ENCODE data around the gene CLDN22. TPM values are rescaled to one million over a fixed set of nuclear protein-coding genes. Genes with fewer than 3 reads are reported as not detected.

Gene CLDN22
- total and polyA plus RNA-seq, 2 of the 8 experiments (the other 6 are each of a cell fraction or from before 2014, with no cell fraction given): not detected

DNA sequence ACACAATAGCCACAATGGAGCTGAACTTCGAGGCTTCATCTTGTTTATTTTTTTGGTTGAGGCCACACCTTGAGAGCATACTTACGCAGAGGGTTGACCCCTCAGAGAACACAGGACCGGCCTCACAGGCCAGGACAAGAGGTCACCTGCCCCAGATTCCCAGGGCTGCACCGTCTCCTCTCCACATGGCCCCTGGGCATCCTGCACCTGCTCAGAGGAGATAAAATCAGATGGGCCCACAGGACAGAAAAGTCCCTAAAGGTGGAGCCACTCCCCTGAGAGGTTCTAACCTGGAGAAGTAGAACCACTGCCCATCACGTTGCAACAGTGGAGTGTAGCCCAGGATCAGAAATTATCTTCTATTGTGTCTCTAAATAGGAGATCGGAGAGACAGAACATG, 3.2 kb upstream of the CLDN22 start (continued):
- TF ChIP-seq, protein P1, sequence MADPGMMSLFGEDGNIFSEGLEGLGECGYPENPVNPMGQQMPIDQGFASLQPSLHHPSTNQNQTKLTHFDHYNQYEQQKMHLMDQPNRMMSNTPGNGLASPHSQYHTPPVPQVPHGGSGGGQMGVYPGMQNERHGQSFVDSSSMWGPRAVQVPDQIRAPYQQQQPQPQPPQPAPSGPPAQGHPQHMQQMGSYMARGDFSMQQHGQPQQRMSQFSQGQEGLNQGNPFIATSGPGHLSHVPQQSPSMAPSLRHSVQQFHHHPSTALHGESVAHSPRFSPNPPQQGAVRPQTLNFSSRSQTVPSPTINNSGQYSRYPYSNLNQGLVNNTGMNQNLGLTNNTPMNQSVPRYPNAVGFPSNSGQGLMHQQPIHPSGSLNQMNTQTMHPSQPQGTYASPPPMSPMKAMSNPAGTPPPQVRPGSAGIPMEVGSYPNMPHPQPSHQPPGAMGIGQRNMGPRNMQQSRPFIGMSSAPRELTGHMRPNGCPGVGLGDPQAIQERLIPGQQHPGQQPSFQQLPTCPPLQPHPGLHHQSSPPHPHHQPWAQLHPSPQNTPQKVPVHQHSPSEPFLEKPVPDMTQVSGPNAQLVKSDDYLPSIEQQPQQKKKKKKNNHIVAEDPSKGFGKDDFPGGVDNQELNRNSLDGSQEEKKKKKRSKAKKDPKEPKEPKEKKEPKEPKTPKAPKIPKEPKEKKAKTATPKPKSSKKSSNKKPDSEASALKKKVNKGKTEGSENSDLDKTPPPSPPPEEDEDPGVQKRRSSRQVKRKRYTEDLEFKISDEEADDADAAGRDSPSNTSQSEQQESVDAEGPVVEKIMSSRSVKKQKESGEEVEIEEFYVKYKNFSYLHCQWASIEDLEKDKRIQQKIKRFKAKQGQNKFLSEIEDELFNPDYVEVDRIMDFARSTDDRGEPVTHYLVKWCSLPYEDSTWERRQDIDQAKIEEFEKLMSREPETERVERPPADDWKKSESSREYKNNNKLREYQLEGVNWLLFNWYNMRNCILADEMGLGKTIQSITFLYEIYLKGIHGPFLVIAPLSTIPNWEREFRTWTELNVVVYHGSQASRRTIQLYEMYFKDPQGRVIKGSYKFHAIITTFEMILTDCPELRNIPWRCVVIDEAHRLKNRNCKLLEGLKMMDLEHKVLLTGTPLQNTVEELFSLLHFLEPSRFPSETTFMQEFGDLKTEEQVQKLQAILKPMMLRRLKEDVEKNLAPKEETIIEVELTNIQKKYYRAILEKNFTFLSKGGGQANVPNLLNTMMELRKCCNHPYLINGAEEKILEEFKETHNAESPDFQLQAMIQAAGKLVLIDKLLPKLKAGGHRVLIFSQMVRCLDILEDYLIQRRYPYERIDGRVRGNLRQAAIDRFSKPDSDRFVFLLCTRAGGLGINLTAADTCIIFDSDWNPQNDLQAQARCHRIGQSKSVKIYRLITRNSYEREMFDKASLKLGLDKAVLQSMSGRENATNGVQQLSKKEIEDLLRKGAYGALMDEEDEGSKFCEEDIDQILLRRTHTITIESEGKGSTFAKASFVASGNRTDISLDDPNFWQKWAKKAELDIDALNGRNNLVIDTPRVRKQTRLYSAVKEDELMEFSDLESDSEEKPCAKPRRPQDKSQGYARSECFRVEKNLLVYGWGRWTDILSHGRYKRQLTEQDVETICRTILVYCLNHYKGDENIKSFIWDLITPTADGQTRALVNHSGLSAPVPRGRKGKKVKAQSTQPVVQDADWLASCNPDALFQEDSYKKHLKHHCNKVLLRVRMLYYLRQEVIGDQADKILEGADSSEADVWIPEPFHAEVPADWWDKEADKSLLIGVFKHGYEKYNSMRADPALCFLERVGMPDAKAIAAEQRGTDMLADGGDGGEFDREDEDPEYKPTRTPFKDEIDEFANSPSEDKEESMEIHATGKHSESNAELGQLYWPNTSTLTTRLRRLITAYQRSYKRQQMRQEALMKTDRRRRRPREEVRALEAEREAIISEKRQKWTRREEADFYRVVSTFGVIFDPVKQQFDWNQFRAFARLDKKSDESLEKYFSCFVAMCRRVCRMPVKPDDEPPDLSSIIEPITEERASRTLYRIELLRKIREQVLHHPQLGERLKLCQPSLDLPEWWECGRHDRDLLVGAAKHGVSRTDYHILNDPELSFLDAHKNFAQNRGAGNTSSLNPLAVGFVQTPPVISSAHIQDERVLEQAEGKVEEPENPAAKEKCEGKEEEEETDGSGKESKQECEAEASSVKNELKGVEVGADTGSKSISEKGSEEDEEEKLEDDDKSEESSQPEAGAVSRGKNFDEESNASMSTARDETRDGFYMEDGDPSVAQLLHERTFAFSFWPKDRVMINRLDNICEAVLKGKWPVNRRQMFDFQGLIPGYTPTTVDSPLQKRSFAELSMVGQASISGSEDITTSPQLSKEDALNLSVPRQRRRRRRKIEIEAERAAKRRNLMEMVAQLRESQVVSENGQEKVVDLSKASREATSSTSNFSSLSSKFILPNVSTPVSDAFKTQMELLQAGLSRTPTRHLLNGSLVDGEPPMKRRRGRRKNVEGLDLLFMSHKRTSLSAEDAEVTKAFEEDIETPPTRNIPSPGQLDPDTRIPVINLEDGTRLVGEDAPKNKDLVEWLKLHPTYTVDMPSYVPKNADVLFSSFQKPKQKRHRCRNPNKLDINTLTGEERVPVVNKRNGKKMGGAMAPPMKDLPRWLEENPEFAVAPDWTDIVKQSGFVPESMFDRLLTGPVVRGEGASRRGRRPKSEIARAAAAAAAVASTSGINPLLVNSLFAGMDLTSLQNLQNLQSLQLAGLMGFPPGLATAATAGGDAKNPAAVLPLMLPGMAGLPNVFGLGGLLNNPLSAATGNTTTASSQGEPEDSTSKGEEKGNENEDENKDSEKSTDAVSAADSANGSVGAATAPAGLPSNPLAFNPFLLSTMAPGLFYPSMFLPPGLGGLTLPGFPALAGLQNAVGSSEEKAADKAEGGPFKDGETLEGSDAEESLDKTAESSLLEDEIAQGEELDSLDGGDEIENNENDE (IDR thresholded peaks at IDR 0.05; ENCODE audit: insufficient replicate concordance, low read length): no peak
- TF ChIP-seq BACH1 (IDR thresholded peaks at IDR 0.05; ENCODE audit: low read length) (no peak), NRF1 (IDR thresholded peaks at IDR 0.05; ENCODE audit: low read depth, low read length) (no peak), SAP30 (IDR thresholded peaks at IDR 0.05; ENCODE audit: insufficient read depth, insufficient replicate concordance, low read length) (no peak), RFX5 (IDR thresholded peaks at IDR 0.05; ENCODE audit: borderline replicate concordance, low read depth, low read length) (no peak), RNF2 (IDR thresholded peaks at IDR 0.05; ENCODE audit: borderline replicate concordance, low read depth, low read length, missing control alignments, poor library complexity, severe bottlenecking) (no peak)

Measured in H1 (cell line).